ENCODE results near the gene NEIL3. TPM values are rescaled to one million over a fixed set of nuclear protein-coding genes. Genes with fewer than 3 reads are reported as not detected.
A peak's percentile ranks its signal among the peaks of the same experiment; 100 is the strongest.

The NEIL3 gene
- total and polyA plus RNA-seq, 3 donors from 2014 or later = 2.0 to 2.7 (median 2.0) TPM

- Histone ChIP-seq H3K9me3 (no peaks in the 10 kb centered on the region), H3K4me1 (no peaks in the 10 kb centered on the region), H3K27me3 (no peaks in the 10 kb centered on the region), H3K4me3 (peak overlapping the region; percentile 5 to 45), H3K27ac (no peak overlapping the region), H3K36me3 (ENCODE audit: low read depth, missing control alignments) (no peaks in the 10 kb centered on the region)
- peak; percentile 19 for DNase-seq
- WGBS, 2 donors = 76 to 83% methylated on average over 10 to 19 of the region's 19 CpGs
- no peak for TF ChIP-seq CTCF (IDR thresholded peaks at IDR 0.05)
- TF ChIP-seq POLR2A (IDR thresholded peaks at IDR 0.05) = no peak
- intact Hi-C loops (cut with DNase I; ENCODE audit: low total_unique reads) = no loop called here
Observed at GRCh38 chr4:177380730-177381287, 71.1 kb downstream of the NEIL3 start.

GRCh38 chr4:177381762-177382310, 72.2 kb downstream of the NEIL3 start:
- Histone ChIP-seq H3K27ac (no peak overlapping the region), H3K9me3 (no peaks in the 10 kb centered on the region), H3K27me3 (no peaks in the 10 kb centered on the region), H3K36me3 (ENCODE audit: low read depth, missing control alignments) (no peaks in the 10 kb centered on the region), H3K4me1 (no peaks in the 10 kb centered on the region), H3K4me3 (no peak overlapping the region)
- TF ChIP-seq POLR2A (IDR thresholded peaks at IDR 0.05) (no peak), CTCF (IDR thresholded peaks at IDR 0.05) (no peak)
- intact Hi-C loops (cut with DNase I; ENCODE audit: low total_unique reads) = no loop called here
- DNase-seq = no peak
- WGBS, 2 donors = 74 to 79% methylated on average over 8 to 11 of the region's 13 CpGs

GRCh38 chr4:177384856-177385397, 75.3 kb downstream of the NEIL3 start:
- DNase-seq = no peak
- WGBS, 2 donors = 83 to 87% methylated on average over 4 of the region's 4 CpGs
- Histone ChIP-seq H3K27me3 (no peaks in the 10 kb centered on the region), H3K4me1 (no peaks in the 10 kb centered on the region), H3K4me3 (no peak overlapping the region), H3K27ac (no peak overlapping the region), H3K36me3 (ENCODE audit: low read depth, missing control alignments) (no peaks in the 10 kb centered on the region), H3K9me3 (no peaks in the 10 kb centered on the region)
- no peak for TF ChIP-seq CTCF (IDR thresholded peaks at IDR 0.05)
- TF ChIP-seq POLR2A (IDR thresholded peaks at IDR 0.05) = no peak
- intact Hi-C loops (cut with DNase I; ENCODE audit: low total_unique reads) = no loop called here

- no peaks in the 10 kb centered on the region for H3K9me3 ChIP-seq
- H3K27me3 ChIP-seq = no peaks in the 10 kb centered on the region
- no peaks in the 10 kb centered on the region for H3K36me3 ChIP-seq (ENCODE audit: low read depth, missing control alignments)
- intact Hi-C loops (cut with DNase I; ENCODE audit: low total_unique reads) = no loop called here
- H3K4me1 ChIP-seq = no peaks in the 10 kb centered on the region
- TF ChIP-seq POLR2A (IDR thresholded peaks at IDR 0.05) (no peak), CTCF (IDR thresholded peaks at IDR 0.05) (no peak)
- 66 to 67% methylated on average over 2 of the region's 2 CpGs for WGBS, 2 donors
- no peak overlapping the region for H3K4me3 ChIP-seq
- H3K27ac ChIP-seq = no peak overlapping the region
- DNase-seq = no peak
Observed at GRCh38 chr4:177385576-177386277, 76.1 kb downstream of the NEIL3 start.

Measured in testis (tissue), 3 donors.